Measurements from ENCODE around the gene GPS2. TPM values are rescaled to one million over a fixed set of nuclear protein-coding genes. Genes with fewer than 3 reads are reported as not detected.

The GPS2 gene
- polyA plus RNA-seq, 1 donor (not counting 4 experiments of a cell fraction or from before 2014, with no cell fraction given): 24.7 TPM

GRCh38 chr17:7330638-7331015 is 15.5 kb upstream of the GPS2 start:
- Histone ChIP-seq H3K9ac (ENCODE audit: control insufficient read depth, extremely low read depth, insufficient read depth, low read length) (peak overlapping the region; percentile 91), H4K20me1 (ENCODE audit: control insufficient read depth, extremely low read depth, insufficient read depth, low read length) (no peaks in the 10 kb centered on the region), H3K9me3 (ENCODE audit: control insufficient read depth, low read depth, low read length) (no peaks in the 10 kb centered on the region), H3K27me3 (ENCODE audit: control insufficient read depth, extremely low read depth, insufficient read depth, low read length) (no peaks in the 10 kb centered on the region), H3K4me3 (ENCODE audit: control insufficient read depth in 2 of 3, extremely low read depth in 1 of 3, insufficient read depth in 2 of 3, low read depth in 1 of 3, low read length in 3 of 3) (peak overlapping the region; percentile 34 to 95 (median 90)), H2AFZ (ENCODE audit: control insufficient read depth, low read length) (peak overlapping the region; percentile 84), H3K4me1 (ENCODE audit: control insufficient read depth, extremely low read depth, insufficient read depth, low read length) (peaks cover 8% of the 10 kb centered on the region), H3K27ac (ENCODE audit: control insufficient read depth, insufficient read depth, low read length) (peak overlapping the region; percentile 20), H3K4me2 (ENCODE audit: control insufficient read depth, extremely low read depth, insufficient read depth, low read depth, low read length) (peak overlapping the region; percentile 99), H3K9me1 (ENCODE audit: control insufficient read depth, extremely low read depth, insufficient read depth, low read length) (peaks cover 2% of the 10 kb centered on the region), H3K79me2 (ENCODE audit: control insufficient read depth, insufficient read depth, low read length) (peaks cover 17% of the 10 kb centered on the region), H3K36me3 (ENCODE audit: control insufficient read depth in 2 of 2, extremely low read depth in 1 of 2, insufficient read depth in 2 of 2, low read length in 2 of 2) (peaks cover 8 to 14% of the 10 kb centered on the region in 2 experiments)
- dilution Hi-C loops (cut with MboI; ENCODE audit: extremely low pct_ligation_motif_present, low sequenced_read_pairs): no loop called here
- no peak for TF ChIP-seq EZH2 (IDR thresholded peaks at IDR 0.05; ENCODE audit: low read length)
- TF ChIP-seq CTCF (optimal IDR thresholded peaks at IDR 0.05 in 1 of 3, IDR thresholded peaks at IDR 0.05 in 1 of 3, conservative IDR thresholded peaks at IDR 0.05 in 1 of 3; ENCODE audit: extremely low read depth in 1 of 3, insufficient read depth in 2 of 3, low read length in 3 of 3): no peak
- no peak for FAIRE-seq
- no peak for DNase-seq (ENCODE audit: low read depth, low spot score)

GRCh38 chr17:7329997-7330637 is 15.0 kb upstream of the GPS2 start:
- Histone ChIP-seq H3K4me3 (ENCODE audit: control insufficient read depth in 2 of 3, extremely low read depth in 1 of 3, insufficient read depth in 2 of 3, low read depth in 1 of 3, low read length in 3 of 3) (peak overlapping the region; percentile 87 to 95 (median 90)), H3K9me3 (ENCODE audit: control insufficient read depth, low read depth, low read length) (no peaks in the 10 kb centered on the region), H3K79me2 (ENCODE audit: control insufficient read depth, insufficient read depth, low read length) (peaks cover 17% of the 10 kb centered on the region), H3K9ac (ENCODE audit: control insufficient read depth, extremely low read depth, insufficient read depth, low read length) (peak overlapping the region; percentile 91), H3K4me2 (ENCODE audit: control insufficient read depth, extremely low read depth, insufficient read depth, low read depth, low read length) (peak overlapping the region; percentile 99), H4K20me1 (ENCODE audit: control insufficient read depth, extremely low read depth, insufficient read depth, low read length) (no peaks in the 10 kb centered on the region), H2AFZ (ENCODE audit: control insufficient read depth, low read length) (peak overlapping the region; percentile 97), H3K9me1 (ENCODE audit: control insufficient read depth, extremely low read depth, insufficient read depth, low read length) (peaks cover 2% of the 10 kb centered on the region), H3K36me3 (ENCODE audit: control insufficient read depth in 2 of 2, extremely low read depth in 1 of 2, insufficient read depth in 2 of 2, low read length in 2 of 2) (peaks cover 12 to 19% of the 10 kb centered on the region in 2 experiments), H3K27me3 (ENCODE audit: control insufficient read depth, extremely low read depth, insufficient read depth, low read length) (no peaks in the 10 kb centered on the region), H3K4me1 (ENCODE audit: control insufficient read depth, extremely low read depth, insufficient read depth, low read length) (peaks cover 8% of the 10 kb centered on the region), H3K27ac (ENCODE audit: control insufficient read depth, insufficient read depth, low read length) (peak overlapping the region; percentile 90)
- no peak for TF ChIP-seq CTCF (optimal IDR thresholded peaks at IDR 0.05 in 1 of 3, IDR thresholded peaks at IDR 0.05 in 1 of 3, conservative IDR thresholded peaks at IDR 0.05 in 1 of 3; ENCODE audit: extremely low read depth in 1 of 3, insufficient read depth in 2 of 3, low read length in 3 of 3)
- TF ChIP-seq EZH2 (IDR thresholded peaks at IDR 0.05; ENCODE audit: low read length): no peak
- FAIRE-seq (peak; percentile 39), DNase-seq (ENCODE audit: low read depth, low spot score) (no peak)
- dilution Hi-C loops (cut with MboI; ENCODE audit: extremely low pct_ligation_motif_present, low sequenced_read_pairs): no loop called here

All from keratinocyte (primary cell).